ENCODE data around the gene CASK.
"Not testable (repeated sequence)": the region's sequence is repeated elsewhere in the genome, so short reads cannot be mapped to it uniquely, and the experiment has no call there.

CASK gene

DNA sequence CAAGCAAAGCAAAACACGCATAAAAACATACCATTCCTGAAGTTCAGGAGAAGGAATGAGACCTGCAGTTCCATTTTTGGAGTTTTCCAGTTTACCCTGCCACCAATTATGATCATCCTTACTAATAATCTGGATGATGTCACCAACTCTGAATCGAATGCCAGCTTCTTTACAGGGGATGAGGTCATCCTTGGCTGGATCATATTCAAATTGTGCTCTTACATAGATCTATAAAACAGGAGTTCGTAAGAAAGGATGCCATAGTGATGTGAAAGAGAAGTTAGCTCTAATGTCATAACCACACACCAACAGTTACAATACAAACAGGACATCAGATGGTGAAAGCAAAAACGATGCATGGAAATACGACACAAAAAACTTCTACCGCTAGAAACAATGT is 369.7 kb downstream of the CASK start:
- no peak for DNase-seq

DNA sequence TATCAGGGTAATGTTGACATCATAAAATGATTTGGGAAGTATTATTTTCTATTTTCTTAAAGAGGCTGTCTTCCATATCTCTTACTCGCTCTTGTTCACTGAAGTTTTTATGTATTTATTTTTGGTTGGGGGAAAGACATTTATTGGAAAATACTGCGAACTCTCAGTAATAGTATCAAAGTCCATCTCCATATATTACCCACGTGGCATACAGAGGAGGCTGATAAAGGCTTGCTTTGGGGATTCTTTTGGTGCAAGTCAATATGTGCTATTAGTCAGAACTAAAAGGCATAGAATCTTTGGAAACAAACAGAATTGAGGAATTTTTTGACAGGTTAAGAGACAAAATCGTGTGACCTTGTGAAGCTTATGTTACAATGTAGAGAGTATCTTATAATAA is 374.9 kb downstream of the CASK start:
- no peak for DNase-seq

DNA sequence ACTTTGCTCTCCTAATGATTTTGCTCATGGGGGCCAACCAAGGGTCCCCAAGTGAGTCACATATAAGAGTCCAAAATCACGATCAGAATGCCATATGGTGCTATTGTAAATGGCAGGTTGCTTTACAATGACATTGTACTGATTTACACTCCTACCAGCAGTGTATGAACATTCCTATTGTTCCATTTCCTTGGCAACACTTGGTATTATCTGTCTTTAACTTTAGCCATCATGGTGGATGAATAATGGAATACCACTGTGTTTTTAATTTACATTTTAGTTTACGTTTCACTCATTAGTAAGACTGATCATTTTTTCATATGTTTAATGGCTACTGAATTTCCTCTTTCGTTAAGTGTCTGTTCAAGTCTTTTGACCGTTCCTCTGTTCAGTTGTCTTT is 379.7 kb downstream of the CASK start:
- no peak for DNase-seq

DNA sequence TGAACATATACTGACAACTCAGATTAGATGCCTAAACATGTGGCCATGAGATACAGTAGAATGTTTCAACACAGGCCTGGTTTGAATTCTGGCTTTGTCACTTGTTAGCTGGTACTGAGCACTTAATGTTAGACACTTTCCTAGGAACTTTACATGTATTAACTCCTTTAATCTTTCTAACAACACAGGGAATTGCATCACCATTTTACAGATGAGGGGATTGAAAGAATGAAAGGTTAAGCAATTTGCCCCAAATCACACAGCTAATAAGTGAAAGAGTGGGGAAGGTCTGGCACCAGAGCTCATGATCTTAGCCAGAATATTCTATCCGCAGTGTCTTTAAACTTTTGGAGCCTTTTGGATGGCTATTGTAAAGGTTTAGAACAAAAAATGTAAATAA is 380.3 kb downstream of the CASK start:
- no peak for DNase-seq

DNA sequence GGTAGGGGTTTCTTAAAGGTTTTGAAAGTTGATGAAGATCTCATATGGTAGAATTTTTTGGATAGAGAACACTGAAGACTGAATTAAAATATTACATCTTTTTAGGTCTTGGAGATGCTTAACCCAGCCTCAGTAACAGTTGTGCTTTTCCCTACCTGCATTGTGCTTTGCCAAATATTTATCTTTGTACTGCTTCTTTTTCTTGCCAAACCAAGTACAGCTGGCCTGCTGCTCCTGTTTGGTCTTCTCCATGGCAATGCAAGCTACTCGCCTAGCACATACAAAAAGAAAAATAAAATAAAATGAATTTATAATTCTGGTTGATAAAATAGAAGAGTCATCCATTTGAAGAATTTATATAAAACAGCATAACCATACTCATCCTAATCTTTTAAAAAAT is 380.8 kb downstream of the CASK start:
- no peak for DNase-seq

DNA sequence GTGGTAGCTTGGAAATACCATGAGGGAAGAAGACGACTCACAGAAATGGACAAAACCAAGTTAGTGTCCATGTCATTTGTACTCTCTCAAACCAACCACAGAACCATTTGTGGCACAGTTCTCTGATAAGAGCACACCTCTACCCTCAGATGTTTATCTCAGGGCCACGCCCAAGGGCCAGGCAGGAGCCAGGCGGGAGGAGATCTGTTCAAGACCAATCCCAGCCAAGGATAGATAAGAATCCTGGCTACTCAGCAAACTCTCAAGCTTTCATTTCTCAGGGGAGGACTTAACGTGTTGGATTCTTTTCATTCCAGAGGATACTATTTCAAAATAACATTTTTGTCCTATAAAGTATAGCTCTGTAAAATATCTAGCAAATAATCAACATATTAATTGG is 381.2 kb downstream of the CASK start:
- no peak for DNase-seq

DNA sequence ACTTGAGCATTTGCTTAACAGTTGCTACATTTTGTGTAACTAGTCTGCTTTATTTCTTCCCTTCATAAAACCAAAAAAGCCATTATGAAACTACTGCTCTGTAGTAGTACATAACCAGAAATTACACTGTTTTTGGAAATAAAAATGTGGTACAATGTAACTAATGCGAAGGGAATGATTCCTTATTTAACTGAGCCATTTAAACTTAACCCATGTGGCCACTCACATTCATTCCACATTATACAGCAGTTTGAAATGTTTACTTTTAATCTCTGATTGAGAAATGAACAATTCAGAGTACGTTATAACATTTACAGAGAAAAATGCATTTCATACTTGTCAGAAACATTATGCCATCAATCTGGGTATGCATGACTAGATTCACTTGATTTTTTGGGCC is 382.0 kb downstream of the CASK start:
- no peak for DNase-seq

DNA sequence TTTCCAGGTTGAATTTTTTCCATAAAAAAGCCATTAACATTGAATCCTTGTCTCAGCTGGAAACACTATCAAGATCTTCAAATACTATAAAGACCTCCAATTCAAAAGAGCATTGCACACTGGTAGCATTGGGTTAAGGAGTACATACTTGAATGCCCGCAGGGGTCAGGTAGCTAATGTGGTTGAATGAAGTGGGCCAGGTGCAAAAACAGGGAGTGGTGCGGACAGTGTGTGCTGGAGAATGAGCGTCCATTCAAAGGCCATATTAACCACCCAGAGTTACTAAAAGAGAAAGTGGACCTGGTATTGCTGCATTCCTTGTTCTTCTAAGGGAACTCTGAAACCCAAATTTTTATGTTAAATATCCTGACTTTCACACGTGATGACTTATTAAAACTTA is 384.6 kb downstream of the CASK start:
- DNase-seq = no peak

DNA sequence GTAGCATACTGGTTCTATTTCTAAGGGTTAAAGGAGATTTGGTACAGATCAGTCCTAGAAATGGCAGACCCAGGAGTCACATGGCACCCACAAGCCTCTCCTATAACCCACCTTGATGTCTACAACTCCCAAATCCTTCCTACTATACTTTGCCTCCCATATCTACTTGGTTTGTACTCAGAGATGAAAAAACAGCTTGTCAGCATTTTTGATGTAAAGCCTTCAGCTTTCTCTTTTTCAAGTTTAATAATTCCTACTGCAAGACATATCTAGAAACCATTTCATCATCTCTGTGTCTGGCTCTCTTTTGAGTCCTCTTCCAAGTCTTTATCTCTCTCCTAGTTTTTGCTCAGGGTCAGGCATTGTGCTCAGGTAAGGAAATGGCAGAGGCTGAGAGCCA is 393.3 kb downstream of the CASK start:
- no peak for DNase-seq

DNA sequence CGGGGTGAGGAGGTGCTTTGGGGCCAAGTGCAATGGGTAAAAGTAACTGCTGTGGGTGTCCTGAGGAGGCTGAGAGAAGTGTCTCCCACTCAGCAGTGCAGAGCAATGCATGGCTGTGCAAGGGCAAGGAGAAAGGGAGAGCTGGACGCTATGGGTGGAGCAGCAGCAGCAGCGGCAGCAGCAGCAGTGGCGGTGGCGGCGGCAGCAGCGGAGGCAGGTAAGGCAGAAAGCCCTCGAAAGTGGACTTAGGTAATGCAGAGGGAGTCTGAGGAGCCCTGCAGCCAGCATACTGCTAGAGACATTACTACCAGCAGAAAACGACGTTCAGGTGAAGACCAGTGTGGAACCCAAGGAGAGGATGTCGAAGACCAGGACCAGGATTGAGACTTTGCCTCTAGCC is 394.1 kb downstream of the CASK start:
- DNase-seq = no peak

DNA sequence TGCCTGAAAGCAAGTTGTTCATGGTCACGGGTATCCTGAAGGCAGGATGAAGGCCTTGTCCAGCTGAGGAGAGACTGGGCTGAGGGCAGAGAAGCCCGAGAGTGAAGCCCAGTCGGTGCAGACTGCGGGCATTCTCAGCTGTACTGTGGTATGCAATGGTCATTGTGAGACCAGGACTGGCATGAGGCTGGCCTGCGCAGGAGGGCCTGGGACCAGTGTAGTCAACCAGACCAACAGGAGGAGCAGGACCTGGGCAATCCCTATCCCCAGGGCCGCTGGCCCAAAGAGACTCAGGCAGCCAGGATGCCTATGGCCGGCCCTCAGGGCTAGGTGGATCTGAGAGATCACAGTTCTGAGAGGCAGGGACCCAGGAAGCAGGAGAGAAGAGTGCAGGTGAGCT is 394.6 kb downstream of the CASK start:
- no peak for DNase-seq

DNA sequence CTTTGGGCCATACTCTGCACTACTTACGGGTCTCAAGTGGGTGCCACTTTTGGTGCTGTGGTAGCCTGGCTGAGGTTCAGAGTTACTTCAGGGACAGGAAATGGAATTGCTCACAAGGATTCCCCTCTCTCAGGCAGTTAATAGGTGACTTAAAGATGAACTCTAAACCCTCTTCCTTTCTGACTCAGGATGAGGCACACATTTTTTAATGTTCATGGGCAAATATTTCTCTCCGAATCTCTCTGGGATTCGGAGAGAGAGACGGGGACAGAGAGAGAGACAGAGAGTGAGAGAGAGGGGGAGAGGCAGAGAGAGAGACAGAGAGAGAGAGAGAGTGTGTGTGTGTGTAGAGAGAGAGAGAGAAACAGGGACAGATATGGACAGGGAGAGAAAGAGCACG is 396.4 kb downstream of the CASK start:
- DNase-seq = peak; percentile 18

DNA sequence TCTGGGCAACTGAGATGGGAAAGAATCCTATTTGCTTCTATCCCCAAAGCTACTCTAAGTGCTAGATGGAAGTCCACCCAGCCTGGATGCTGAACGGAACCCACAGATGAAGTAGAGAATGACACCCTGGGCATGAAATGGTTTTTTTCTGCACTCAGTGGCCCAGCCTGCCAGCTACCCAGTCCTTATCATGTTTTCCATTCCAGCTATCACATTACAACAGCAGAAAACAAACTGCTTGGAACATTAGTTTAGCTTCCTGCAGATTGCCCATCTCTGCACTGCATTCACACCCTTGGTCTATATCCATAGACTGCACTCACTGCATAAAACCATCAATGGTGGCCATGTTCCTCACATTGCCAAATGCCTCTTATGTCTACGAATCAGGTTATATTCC is 397.1 kb downstream of the CASK start:
- no peak for DNase-seq

DNA sequence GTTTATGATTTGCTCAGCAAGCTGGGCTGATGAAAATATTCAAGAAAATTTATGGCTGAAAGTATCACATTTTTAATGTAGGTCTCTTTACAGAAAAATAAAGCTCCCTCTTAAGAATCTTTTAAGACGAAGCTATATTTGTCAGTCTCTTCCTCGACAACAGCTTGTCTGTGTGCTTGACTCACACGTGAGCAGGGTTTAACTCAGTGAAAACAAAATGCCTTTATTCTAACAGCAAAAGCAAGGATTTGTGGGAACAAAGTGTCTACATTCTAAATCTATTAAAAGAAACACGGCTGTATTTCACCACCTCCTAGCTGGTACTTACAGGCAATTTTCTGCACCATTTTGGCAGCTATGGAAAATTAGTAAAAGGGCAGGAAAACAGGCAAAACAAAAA is 400.7 kb downstream of the CASK start:
- DNase-seq = no peak

DNA sequence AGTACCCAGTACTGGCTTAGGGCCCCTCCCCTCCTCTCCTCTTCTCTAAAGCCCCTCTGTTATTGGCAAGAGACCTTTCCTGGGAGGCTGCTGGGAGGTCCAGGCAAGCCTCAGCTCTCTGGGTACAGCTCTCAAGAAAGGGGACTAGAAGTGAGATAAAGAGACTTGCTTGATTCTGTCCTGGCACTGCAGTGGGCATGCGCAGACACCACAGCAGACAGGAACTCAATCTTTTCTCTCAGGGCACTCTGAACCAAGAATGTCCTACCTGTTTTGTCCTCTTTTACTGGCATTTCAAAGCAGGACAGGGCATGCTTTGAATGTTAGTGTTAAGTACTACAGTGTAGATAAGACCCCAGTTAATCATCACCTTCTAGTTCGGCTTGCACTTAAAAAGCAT is 401.3 kb downstream of the CASK start:
- no peak for DNase-seq

DNA sequence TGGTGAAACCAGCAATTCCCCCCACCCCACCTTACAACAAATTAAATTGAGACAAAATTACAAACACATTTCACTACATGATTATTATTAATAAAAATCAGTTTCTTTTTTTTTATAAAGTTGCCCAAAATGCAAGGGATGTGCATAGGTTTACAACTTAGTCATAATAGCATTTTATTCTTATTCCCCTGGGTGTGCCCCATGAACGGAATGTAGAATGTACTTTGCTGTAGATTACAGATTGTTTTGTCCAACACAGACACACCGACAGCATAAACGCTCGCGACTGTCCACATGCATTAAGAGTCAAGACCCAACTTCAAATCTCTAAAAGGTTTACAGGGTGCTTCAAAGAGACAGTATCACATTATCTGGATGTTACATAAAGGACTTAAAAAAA is 403.9 kb downstream of the CASK start:
- no peak for DNase-seq

DNA sequence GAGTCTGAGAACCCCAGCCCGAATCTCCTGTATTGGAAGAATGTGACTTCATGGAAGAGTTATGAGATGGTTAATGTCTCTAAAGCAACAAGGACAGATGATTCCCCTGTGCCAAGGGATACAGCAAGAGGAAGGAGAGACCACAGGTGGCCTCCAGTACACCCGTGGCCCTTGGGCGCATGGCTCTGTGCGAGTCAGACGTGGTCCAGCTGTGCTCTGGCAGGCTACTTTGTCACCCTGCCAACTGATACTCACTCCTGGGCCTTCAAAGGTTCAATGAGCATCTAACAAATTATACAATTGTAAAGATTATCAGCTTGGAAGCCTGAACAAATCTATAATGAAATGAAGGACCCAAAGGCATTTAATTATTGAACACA is 404.5 kb downstream of the CASK start:
- no peak for DNase-seq

DNA sequence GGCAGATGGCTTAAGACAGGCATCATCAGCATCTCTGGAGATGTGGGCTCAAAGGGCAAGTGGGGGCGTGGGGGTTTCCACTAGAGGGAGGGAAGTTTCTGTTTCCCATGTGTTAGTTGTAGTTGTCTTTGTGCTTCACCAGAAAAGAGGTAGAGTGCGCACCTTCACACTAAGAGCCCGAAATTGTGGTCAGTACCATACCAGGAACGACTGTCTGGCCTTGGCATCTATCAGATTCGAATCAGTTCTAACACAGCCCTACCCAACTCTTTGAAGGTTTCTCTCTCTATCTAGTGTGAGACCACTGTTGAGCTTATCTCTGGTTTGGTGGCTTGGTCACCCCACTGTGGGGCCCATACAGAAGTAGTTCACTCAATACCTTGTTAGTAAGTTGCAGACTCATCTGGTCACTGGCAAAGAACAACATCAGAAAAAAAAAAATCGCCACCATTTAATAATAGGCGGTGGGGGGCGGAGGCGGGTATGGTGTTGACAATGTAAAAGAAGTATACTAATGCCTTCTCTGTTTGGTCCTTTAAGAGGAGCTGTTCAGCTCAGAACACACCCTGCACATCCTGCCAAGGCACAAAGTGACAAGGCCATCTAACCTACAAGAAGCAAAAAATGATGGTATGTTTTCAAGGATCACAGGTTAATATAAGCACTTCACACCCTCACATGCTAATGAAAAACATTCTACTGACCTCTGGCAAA is 405.1 kb downstream of the CASK start:
- DNase-seq = no peak

DNA sequence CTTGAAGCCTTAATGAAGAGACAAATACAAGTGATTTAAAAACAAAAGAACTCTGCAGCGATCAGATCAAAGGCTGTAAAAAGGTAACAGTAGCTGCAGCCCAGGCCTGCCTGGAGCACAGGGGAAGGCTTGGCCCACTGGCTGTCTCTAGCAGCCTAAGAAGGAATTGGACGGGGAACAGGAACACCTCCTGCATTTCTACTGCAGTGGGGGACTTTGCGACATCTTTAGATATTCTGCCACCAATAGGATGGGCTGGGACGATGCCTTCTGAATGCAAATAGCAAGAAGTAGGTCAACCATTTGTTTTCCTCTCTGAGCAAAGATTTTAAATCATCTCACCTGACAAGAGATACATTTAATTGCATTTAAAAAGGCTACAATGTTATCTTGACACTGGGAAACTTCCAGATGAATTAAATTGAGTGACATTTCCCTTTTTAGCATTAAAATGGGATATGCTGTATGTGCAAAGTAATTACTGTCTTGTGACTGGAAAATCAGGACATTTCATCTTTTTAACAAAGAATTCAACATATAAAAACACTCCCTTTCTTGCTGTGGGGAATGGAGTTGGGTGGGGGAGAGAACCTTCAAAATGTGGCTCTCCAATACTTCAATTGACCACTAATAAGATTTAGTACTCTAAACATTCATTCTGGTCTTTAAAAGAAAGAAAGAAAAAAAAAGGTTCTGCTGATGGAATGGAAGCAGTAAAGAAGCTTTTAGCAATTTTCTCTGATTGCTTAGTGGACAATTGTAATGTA is 406.2 kb downstream of the CASK start:
- DNase-seq = no peak

DNA sequence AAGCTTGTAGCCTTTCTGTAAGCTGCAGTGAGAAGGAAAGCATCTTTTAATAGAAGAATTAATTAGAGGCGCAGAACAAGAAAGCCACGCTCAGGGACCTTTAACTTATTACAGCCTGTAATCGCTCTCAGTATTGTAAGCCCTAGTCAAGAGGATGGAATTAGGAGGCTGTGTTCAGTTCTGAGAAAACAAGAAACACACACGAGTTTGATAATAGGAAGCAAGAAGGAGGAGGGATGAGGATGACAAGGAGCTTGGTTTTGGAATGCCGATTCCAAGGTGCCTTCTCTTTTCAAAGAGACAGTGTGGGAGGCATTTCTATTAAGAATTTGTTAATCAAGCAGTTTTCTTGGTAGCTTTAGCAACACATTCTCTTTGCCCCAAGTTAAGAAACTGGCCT is 406.9 kb downstream of the CASK start:
- DNase-seq = no peak

DNA sequence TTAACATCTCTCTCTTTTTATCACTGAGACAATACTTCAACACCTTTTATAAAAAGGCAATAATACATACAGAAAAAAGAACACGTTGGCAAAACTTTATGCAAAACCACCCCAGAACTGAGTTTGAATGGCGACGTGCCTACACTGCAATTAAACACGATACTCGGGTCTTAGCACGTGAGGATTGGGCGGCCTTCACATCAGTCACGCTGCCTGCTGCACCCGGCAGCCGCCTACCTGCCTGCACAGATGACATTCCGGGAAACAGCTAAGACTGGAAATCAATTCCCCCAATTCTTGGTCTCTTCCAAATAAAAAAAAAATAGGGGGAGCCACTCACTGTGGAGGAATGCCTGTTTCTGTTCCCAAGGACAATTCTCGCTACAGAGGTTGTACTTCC is 408.0 kb downstream of the CASK start:
- no peak for DNase-seq

DNA sequence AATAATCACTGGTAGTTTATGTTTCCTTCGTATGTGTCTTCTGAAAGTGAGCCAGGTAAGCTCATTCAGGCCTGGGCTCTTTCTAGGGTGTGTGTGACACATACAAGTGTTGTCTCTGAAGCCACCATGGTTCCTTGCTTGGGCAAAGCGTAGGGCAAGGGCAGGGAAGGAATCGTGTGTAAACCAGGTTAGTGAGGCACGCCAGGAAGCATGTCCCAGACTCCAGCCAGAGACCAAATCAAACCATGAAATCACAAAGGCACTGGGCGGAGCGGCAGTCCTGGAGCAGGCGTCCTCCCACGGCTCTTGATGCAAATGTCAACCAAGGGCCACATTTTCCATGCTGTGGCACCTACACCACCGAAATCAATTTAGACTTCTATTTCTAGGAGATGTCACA is 409.2 kb downstream of the CASK start:
- DNase-seq = no peak

DNA sequence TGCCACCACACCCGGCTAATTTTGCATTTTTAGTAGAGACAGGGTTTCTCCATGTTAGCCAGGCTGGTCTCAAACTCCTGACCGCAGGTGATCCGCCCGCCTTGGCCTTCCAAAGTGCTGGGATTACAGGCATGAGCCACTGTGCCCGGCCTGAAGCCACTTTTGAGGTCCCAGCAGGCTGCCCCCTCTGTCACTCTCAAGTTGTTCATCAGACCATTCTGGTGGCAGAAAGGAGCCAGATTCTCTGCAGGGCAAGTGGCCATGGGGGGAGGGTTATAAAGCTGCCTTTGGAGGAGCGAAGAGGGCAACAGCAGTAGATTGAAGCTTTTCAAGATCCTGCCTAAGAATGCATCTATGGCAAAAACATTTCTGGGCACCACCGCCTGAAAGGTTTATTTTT is 410.5 kb downstream of the CASK start:
- DNase-seq = not testable (repeated sequence)

DNA sequence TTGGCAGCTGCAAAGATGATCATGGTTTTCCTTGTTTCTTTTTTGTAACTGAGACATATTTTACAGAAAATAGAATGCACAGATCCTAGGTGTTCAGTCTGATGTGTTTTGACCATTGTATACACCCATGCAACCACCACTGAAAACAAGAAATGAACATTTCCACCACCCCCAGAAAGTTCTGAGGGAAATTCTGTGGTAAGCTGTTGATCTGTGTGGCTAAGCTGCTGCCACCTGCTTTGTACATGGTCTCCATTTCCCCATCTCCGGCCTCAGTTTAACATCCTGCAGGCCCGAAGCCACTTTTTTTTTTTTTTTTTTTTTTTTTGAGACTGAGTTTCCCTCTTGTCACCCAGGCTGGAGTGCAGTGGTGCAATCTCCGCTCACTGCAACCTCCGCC is 411.0 kb downstream of the CASK start:
- DNase-seq = no peak

DNA sequence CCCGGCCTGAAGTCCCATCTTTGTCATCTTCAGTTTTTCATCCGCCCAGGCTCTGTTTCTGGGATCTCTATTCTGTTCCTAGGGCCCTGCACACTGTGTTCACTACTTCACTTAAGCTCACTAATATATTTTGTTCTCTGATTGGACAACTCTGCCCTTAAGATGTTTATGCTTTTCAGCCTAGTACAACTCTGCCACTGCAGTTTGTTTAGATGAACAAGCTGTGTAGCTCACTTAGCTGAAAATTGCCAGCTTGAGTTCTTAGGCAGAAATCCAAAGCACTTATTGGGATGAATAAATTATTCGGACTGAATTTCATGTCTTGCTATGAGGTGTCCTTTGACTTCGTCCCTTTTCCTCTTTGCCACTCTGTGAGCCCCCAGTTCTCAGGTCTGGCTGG is 415.4 kb downstream of the CASK start:
- DNase-seq = no peak

Measured in 8988T (cell line).